GM21786 (cell line): ENCODE results near the gene NOP14.
"Not testable (repeated sequence)": the region's sequence is repeated elsewhere in the genome, so short reads cannot be mapped to it uniquely, and the experiment has no call there.

Experiments used
- ATAC-seq: cut with Tn5 transposase; IDR thresholded peaks from one replicate; pipeline ENCODE4 v1.9.1; 2021; ENCODE audit not compliant: unreplicated experiment

NOP14 gene

GRCh38 chr4:2932321-2932950, 30.8 kb downstream of the NOP14 start:
- ATAC-seq: no peak

DNA sequence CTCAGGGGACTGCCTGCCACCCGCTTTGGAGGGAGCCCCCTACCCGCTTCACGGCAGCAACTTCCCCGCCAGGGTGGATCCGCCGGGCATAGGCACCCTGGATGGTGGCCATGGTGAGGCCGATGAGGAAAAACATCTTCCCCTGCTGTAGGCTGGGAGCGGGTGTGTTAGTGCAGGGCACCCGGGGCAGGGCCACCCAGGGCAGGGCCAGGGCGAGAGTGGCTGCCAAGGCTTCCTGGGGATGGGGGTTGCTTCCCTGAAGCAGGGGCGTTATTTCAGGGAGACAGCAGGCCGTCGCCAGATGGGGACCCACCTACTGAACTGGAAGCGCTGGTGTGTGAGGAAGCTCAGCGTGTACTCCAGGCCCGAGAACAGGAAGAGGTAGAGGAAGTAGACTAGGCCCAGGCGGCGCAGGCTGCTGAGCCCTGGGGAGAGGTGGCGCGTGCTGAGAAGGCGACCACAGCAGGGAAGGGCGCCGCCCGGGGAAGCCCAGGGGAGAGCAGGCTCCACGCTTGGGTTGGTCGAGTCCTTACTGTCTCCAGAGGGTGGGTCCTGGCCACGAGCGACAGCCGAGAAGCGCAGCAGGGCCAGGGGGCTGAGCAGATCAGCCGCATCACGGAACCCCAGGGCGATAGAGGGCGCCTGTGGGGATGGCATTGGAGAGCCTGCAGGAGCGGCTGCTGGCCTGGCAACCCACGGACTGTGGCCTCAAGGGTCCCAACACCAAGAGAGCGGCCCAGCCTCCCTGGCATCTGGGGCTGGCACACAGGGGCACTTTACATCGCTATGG, 31.5 kb downstream of the NOP14 start:
- peak; percentile 42 for ATAC-seq

- ATAC-seq: no peak
Observed at GRCh38 chr4:2930758-2931511, 32.3 kb downstream of the NOP14 start.

GRCh38 chr4:2930135-2930757, 33.0 kb downstream of the NOP14 start:
- ATAC-seq: no peak

DNA sequence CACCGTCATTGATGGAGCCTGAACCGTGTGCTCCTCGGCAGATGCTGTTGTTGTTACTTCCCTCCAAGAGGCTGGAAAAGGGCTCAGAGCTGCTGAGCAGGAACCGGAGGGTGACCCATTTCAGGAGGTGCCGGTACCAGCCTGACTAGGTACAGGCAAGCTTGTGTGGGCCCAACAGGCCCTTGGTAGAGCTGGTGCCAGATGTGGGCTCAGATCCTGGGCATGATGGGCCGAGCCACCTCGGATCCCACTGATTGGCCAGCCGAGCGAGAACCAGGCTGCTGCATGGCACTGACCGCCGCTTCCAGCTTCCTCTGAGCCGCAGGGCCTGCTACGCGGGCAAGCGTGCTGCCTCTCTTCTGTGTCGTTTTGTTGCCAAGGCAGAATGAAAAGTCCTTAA, 33.7 kb downstream of the NOP14 start:
- ATAC-seq: no peak

- ATAC-seq: no peak
Observed at GRCh38 chr4:2928242-2929176, 34.7 kb downstream of the NOP14 start.

GRCh38 chr4:2927696-2928075, 35.5 kb downstream of the NOP14 start:
- no peak for ATAC-seq

DNA sequence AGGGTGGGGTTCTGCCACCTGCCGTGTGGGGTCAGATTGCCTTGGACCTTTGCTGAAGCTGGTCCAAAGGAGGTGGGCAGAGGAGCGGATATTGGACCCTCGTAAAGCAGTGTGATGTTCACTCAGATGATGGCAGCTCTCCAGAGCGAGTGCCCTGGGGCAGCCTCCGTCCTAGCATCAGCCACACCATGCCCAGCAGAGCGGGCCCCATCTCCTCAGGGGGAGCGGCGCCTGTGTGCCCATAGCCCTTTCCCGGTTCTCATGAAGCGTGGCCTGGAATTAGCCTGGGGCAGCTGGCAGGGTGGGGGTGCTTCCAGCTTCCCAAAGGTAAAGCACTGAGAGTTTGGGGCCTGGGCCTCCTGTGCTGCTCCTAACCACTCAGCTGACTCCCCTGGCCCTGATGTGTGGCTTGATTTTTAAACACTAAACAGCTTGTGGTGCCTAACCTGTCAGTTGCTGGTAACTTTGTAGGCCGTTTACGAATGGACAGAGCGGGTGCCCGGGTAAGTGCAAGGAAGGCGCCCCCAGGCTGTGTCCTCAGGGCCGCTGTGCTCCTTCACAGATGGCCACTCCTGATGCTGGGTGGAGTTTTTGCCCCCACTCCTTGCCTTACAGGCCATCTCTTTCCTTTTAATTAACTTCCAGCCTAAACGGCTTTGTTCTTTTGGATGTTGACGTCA, 36.0 kb downstream of the NOP14 start:
- ATAC-seq: no peak

GRCh38 chr4:2925931-2926860, 37.0 kb downstream of the NOP14 start:
- no peak for ATAC-seq

DNA sequence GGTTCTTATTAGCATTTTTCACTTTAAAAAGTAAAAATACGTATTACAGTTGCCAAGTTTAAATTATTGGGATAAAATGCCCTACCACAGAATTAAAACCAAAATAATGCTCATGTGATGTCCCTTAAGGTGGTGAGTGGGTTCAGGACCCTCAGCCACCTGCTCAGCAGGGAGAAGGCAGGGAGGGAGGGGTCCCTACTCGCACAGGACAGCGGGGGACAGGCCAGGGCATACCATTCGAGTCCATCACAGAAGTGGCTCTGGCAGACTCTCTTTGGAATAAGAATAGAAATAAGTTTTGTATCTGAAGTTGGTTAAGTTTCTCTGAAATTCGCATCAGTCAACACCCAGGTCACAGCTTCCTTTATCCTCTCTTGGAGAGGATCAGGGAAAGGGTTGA, 37.7 kb downstream of the NOP14 start:
- no peak for ATAC-seq

DNA sequence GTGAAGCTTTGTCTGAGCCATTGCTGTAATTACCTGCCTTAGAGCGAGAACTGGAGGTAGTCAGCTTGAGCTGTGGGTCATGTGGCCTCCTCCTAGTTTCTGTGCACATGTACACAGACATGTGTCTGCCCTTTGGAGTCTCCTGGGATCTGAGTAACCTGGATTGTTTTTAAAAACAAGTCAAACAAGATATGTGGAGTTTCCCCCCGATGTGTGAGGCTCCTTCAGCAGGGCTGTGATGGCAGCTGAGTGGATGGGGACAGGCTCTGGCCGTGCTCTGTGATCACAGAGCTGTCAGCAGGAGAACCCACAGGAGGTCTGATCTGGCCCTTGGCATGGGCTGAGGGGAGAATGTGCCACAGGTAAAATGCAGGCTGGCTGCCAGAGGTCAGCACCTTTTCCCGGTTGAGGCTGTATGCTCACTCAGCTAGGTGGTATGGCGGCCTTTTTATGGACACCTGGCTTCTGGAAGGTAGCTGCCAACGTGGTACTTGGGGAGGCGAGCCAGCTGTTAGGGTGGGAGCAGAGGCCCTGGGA, 38.4 kb downstream of the NOP14 start:
- ATAC-seq: no peak

GRCh38 chr4:2924286-2924685, 38.9 kb downstream of the NOP14 start:
- ATAC-seq: no peak

DNA sequence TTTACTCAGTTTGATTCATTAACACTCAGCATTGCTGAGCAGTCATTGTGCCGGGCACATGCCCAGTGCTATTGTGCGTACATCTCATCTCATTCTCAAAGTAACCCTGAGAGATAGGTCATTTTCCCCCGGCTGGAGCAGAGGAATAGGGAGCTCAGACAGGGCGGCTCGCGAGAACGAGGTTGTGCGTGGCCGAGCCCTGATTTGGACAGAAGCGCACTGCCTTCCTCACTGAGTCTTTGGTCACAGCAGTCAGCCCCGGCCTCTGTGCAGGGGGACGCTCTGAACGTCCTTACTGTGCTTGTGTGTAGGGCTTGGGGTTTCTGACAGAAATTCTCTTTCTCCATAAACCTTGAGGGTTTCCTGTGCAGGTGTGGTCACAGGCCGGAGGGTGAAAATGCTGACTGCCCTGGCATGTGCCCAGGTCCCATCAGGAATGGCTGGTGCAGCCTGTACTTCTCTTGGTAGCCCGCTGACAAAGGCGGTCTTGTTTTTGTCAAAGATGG, 39.5 kb downstream of the NOP14 start:
- no peak for ATAC-seq

DNA sequence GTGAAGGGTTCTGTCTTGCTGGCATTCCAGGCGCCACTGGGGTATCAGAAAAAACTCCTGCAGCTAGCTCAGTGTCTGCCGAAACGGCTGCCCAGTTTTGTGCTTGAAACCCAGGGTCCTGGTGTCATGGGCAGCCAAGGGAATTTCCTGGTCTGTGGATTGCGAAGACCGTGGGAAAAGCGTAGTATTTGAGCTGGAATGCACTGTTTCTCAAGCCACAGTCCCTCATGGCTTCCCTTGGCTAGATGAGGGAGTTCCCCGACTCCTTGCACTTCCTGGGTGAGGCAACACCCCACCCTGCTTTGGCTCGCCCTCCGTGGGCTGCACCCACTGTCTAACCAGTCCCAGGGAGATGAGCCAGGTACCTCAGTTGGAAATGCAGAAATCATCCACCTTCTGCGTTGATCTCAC, 40.1 kb downstream of the NOP14 start:
- ATAC-seq: no peak

- ATAC-seq: not testable (repeated sequence)
Observed at GRCh38 chr4:2922453-2923101, 40.6 kb downstream of the NOP14 start.

- ATAC-seq: not testable (repeated sequence)
Observed at GRCh38 chr4:2918714-2919113, 44.5 kb downstream of the NOP14 start.

DNA sequence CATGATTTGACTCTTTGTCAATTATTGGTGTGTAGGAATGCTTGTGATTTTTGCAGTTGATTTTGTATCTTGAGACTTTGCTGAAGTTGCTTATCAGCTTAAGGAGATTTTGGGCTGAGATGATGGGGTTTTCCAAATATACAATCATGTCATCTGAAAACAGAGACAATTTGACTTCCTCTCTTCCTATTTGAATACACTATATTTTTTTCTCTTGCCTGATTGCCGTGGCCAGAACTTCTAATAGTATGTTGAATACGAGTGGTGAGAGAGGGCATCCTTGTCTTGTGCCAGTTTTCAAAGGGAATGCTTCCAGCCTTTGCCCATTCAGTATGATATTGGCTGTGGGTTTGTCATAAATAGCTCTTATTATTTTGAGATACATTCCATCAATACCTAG, 44.9 kb downstream of the NOP14 start:
- not testable (repeated sequence) for ATAC-seq

DNA sequence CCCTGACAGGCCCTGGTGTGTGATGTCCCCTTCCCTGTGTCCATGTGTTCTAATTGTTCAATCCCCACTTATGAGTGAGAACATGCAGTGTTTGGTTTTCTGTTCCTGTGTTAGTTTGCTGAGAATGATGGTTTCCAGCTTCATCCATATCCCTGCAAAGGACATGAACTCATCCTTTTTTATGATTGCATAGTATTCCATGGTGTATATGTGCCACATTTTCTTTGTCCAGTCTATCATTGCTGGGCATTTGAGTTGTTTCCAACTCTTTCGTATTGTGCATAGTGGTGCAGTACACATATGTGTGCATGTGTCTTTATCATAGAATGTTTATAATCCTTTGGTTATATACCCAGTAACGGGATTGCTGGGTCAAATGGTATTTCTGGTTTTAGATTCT, 46.5 kb downstream of the NOP14 start:
- ATAC-seq: not testable (repeated sequence)
